Trophoblast cell (in vitro differentiated cells and primary cell): ENCODE measurements around the gene CTAG1A.

Experiments
- DNase-seq, 2 donors: peaks; one replicate each; pipeline ENCODE4 v3.0.0-alpha.2; 2016
- H2AFZ ChIP-seq: 2 replicates; pipeline ENCODE4 v1.6.1; 2013; ENCODE audit warnings: low read length, moderate library complexity, mild to moderate bottlenecking; ENCODE audit not compliant: insufficient read depth, poor library complexity
- H2AK5ac ChIP-seq: 2 replicates; pipeline ENCODE4 v1.6.1; 2013; ENCODE audit warnings: mild to moderate bottlenecking, low read length
- H2BK120ac ChIP-seq: 2 replicates; pipeline ENCODE4 v1.6.1; 2013; ENCODE audit warnings: low read length, mild to moderate bottlenecking, moderate library complexity; ENCODE audit not compliant: insufficient read depth, poor library complexity
- H2BK12ac ChIP-seq: 2 replicates; pipeline ENCODE4 v1.6.1; 2013; ENCODE audit warnings: mild to moderate bottlenecking, low read length, moderate library complexity
- H2BK5ac ChIP-seq: 2 replicates; pipeline ENCODE4 v1.6.1; 2013; ENCODE audit warnings: low read length, low read depth, moderate library complexity, mild to moderate bottlenecking; ENCODE audit not compliant: poor library complexity
- H3K14ac ChIP-seq: 2 replicates; pipeline ENCODE4 v1.6.1; 2013; ENCODE audit warnings: mild to moderate bottlenecking, low read length
- H3K18ac ChIP-seq: 2 replicates; pipeline ENCODE4 v1.6.1; 2013; ENCODE audit warnings: mild to moderate bottlenecking, low read length
- H3K23ac ChIP-seq: 2 replicates; pipeline ENCODE4 v1.6.1; 2013; ENCODE audit warnings: low read length
- H3K27ac ChIP-seq: 2 replicates; pipeline ENCODE4 v1.5.1; 2013; ENCODE audit warnings: low read depth, mild to moderate bottlenecking, inconsistent platforms, low read length, moderate library complexity
- H3K27me3 ChIP-seq: 2 replicates; pipeline ENCODE4 v1.6.1; 2013; ENCODE audit warnings: inconsistent platforms, mild to moderate bottlenecking, low read length, moderate library complexity; ENCODE audit not compliant: insufficient read depth
- H3K36me3 ChIP-seq, 2 experiments: 1 replicate in 1 of 2; 2 replicates in 1 of 2; pipeline ENCODE4 v1.6.1; 2013; ENCODE audit warnings: low read length in 2 of 2, mild to moderate bottlenecking in 2 of 2, moderate library complexity in 1 of 2; ENCODE audit not compliant: insufficient read depth in 2 of 2, control insufficient read depth in 1 of 2
- H3K4ac ChIP-seq: 2 replicates; pipeline ENCODE4 v1.6.1; 2013; ENCODE audit warnings: low read depth, mild to moderate bottlenecking, low read length, moderate library complexity
- H3K4me1 ChIP-seq, 2 experiments: 1 replicate in 1 of 2; 2 replicates in 1 of 2; pipeline ENCODE4 v1.6.1; 2013; ENCODE audit warnings: low read length in 2 of 2, mild to moderate bottlenecking in 2 of 2, moderate library complexity in 1 of 2; ENCODE audit not compliant: insufficient read depth in 2 of 2, control insufficient read depth in 1 of 2
- H3K4me2 ChIP-seq: 2 replicates; pipeline ENCODE4 v1.6.1; 2013; ENCODE audit warnings: inconsistent platforms, mild to moderate bottlenecking, low read length, moderate library complexity
- H3K4me3 ChIP-seq: 2 replicates; pipeline ENCODE4 v1.5.1; 2013; ENCODE audit warnings: mild to moderate bottlenecking, low read depth, low read length, inconsistent platforms
- H3K79me1 ChIP-seq: one replicate; pipeline ENCODE4 v1.6.1; 2013; ENCODE audit warnings: low read length
- H3K79me2 ChIP-seq: 2 replicates; pipeline ENCODE4 v1.6.1; 2013; ENCODE audit warnings: low read length, mild to moderate bottlenecking; ENCODE audit not compliant: control insufficient read depth, insufficient read depth, poor library complexity
- H3K9ac ChIP-seq: 2 replicates; pipeline ENCODE4 v1.6.1; 2013; ENCODE audit warnings: mild to moderate bottlenecking, low read length
- H3K9me3 ChIP-seq: 2 replicates; pipeline ENCODE4 v1.6.1; 2013; ENCODE audit warnings: low read depth, mild to moderate bottlenecking, control low read depth, inconsistent platforms, low read length; ENCODE audit not compliant: insufficient read depth
- H4K12ac ChIP-seq: 2 replicates; pipeline ENCODE4 v1.6.1; 2013; ENCODE audit warnings: low read depth, mild to moderate bottlenecking, low read length, moderate library complexity
- H4K8ac ChIP-seq: 2 replicates; pipeline ENCODE4 v1.6.1; 2013; ENCODE audit warnings: low read depth, mild to moderate bottlenecking, low read length, moderate library complexity
- H4K91ac ChIP-seq: one replicate; pipeline ENCODE4 v1.6.1; 2013; ENCODE audit warnings: low read depth, mild to moderate bottlenecking, low read length, moderate library complexity
- WGBS: extraction: QIAGEN DNeasy Blood & Tissue Kit; methylation state at CpG from one replicate; pipeline ENCODE4 v1.1.7; 2013; ENCODE audit warnings: missing lambda C conversion rate; ENCODE audit not compliant: insufficient read length, insufficient coverage; ENCODE audit errors: extremely low coverage; 5-methylcytosine and 5-hydroxymethylcytosine counted together

The CTAG1A gene

GRCh38 chrX:154545673-154546274, 39.2 kb upstream of the CTAG1A start:
- Histone ChIP-seq H3K27ac (no peak overlapping the region), H3K4me3 (no peak overlapping the region), H4K8ac (no peak overlapping the region), H4K12ac (no peak overlapping the region), H3K23ac (no peak overlapping the region), H3K9me3 (no peaks in the 10 kb centered on the region), H3K4ac (no peak overlapping the region), H3K18ac (no peak overlapping the region), H3K9ac (peak overlapping the region; percentile 15), H3K14ac (no peak overlapping the region), H3K79me1 (peaks cover 15% of the 10 kb centered on the region), H2BK12ac (no peak overlapping the region), H2AK5ac (no peak overlapping the region), H3K4me1 (peaks cover 15 to 23% of the 10 kb centered on the region in 2 experiments), H4K91ac (peak overlapping the region; percentile 70), H2BK5ac (no peak overlapping the region), H3K4me2 (peak overlapping the region; percentile 79), H3K27me3 (no peaks in the 10 kb centered on the region), H3K79me2 (peaks cover 9% of the 10 kb centered on the region), H2AFZ (no peak overlapping the region), H3K36me3 (peaks cover 14 to 22% of the 10 kb centered on the region in 2 experiments), H2BK120ac (no peak overlapping the region)
- DNase-seq = no peak
- no CpG with 5 or more reads among the region's 17 CpGs for whole genome bisulfite sequencing

- Histone ChIP-seq H3K4me1 (peaks cover 13 to 16% of the 10 kb centered on the region in 2 experiments), H3K14ac (peak within 1 kb of the TSS; percentile 75), H4K91ac (peak within 1 kb of the TSS; percentile 88), H3K4me3 (peak within 1 kb of the TSS; percentile 95), H3K23ac (no peak within 1 kb of the TSS), H3K79me2 (peaks cover 8% of the 10 kb centered on the region), H3K4me2 (peak within 1 kb of the TSS; percentile 79), H2AK5ac (no peak within 1 kb of the TSS), H2BK120ac (peak within 1 kb of the TSS; percentile 92), H4K8ac (peak within 1 kb of the TSS; percentile 88), H3K27me3 (no peaks in the 10 kb centered on the region), H3K9me3 (no peaks in the 10 kb centered on the region), H3K79me1 (peaks cover 9% of the 10 kb centered on the region), H3K18ac (peak within 1 kb of the TSS; percentile 78), H2BK12ac (no peak within 1 kb of the TSS), H3K36me3 (peaks cover 14 to 20% of the 10 kb centered on the region in 2 experiments), H3K9ac (peak within 1 kb of the TSS; percentile 85), H3K4ac (peak within 1 kb of the TSS; percentile 13), H4K12ac (peak within 1 kb of the TSS; percentile 51), H3K27ac (peak within 1 kb of the TSS; percentile 98), H2AFZ (no peak within 1 kb of the TSS), H2BK5ac (peak within 1 kb of the TSS; percentile 88)
- WGBS = no CpG with 5 or more reads among the region's 92 CpGs
- DNase-seq = peak; percentile 51 to 69
Measured at GRCh38 chrX:154546354-154547244, 38.3 kb upstream of the CTAG1A start, which contains the start of gene G6PD. TSS of gene G6PD (minus strand) at chrX:154546846. CDS start at chrX:154546155, 691 bp downstream.

- no peaks in the 10 kb centered on the region for H3K27me3 ChIP-seq
- peak within 1 kb of the TSS; percentile 88 for H2BK5ac ChIP-seq
Measured at GRCh38 chrX:154547245-154548027, 37.5 kb upstream of the CTAG1A start, which contains the start of gene IKBKG. TSS of gene IKBKG (plus strand) at chrX:154547620. CDS start at chrX:154552003, 4,383 bp downstream.

GRCh38 chrX:154548028-154548316, 37.0 kb upstream of the CTAG1A start:
- DNase-seq = peak in 1 of 2 donors; percentile 41
- Histone ChIP-seq H2AK5ac (no peak overlapping the region), H3K4me3 (peak overlapping the region; percentile 87), H3K4ac (peak overlapping the region; percentile 21), H3K79me1 (peaks cover 9% of the 10 kb centered on the region), H3K18ac (no peak overlapping the region), H2AFZ (no peak overlapping the region), H4K8ac (peak overlapping the region; percentile 88), H3K9ac (peak overlapping the region; percentile 85), H2BK5ac (no peak overlapping the region), H3K9me3 (no peaks in the 10 kb centered on the region), H3K27me3 (no peaks in the 10 kb centered on the region), H3K23ac (no peak overlapping the region), H2BK12ac (no peak overlapping the region), H3K27ac (peak overlapping the region; percentile 98), H3K79me2 (peaks cover 8% of the 10 kb centered on the region), H4K91ac (no peak overlapping the region), H3K4me2 (peak overlapping the region; percentile 75), H3K14ac (no peak overlapping the region), H3K36me3 (peaks cover 16 to 18% of the 10 kb centered on the region in 2 experiments), H3K4me1 (peaks cover 4 to 8% of the 10 kb centered on the region in 2 experiments), H4K12ac (peak overlapping the region; percentile 40), H2BK120ac (no peak overlapping the region)
- no CpG with 5 or more reads among the region's 9 CpGs for WGBS

More at GRCh38 chrX:154547245-154548027, 37.5 kb upstream of the CTAG1A start, which contains the start of gene IKBKG:
- Histone ChIP-seq H3K27ac (peak within 1 kb of the TSS; percentile 98), H3K79me2 (peaks cover 8% of the 10 kb centered on the region), H3K9me3 (no peaks in the 10 kb centered on the region), H3K79me1 (peaks cover 9% of the 10 kb centered on the region), H3K14ac (peak within 1 kb of the TSS; percentile 75), H3K18ac (peak within 1 kb of the TSS; percentile 78), H3K4me3 (peak within 1 kb of the TSS; percentile 95), H3K4me2 (peak within 1 kb of the TSS; percentile 79), H3K9ac (peak within 1 kb of the TSS; percentile 85), H4K91ac (peak within 1 kb of the TSS; percentile 88), H4K12ac (peak within 1 kb of the TSS; percentile 51), H2AK5ac (no peak within 1 kb of the TSS), H3K36me3 (peaks cover 17 to 21% of the 10 kb centered on the region in 2 experiments), H3K4ac (peak within 1 kb of the TSS; percentile 35), H4K8ac (peak within 1 kb of the TSS; percentile 88), H3K4me1 (peaks cover 5 to 9% of the 10 kb centered on the region in 2 experiments), H3K23ac (no peak within 1 kb of the TSS), H2BK120ac (peak within 1 kb of the TSS; percentile 92), H2AFZ (no peak within 1 kb of the TSS), H2BK12ac (no peak within 1 kb of the TSS)
- no CpG with 5 or more reads among the region's 69 CpGs for WGBS
- peak; percentile 79 to 87 for DNase-seq
